Tibial nerve (tissue), 3 donors: ENCODE data around the gene LRPAP1.
"Not testable (repeated sequence)": the region's sequence is repeated elsewhere in the genome, so short reads cannot be mapped to it uniquely, and the experiment has no call there.

Experiments used
- EP300 ChIP-seq, 2 donors: sonication (generic); formaldehyde crosslinking; IDR thresholded peaks; one replicate each; pipeline ENCODE4 v1.6.1; 2017; ENCODE audit warnings: antibody characterized with exemption in 2 of 2, mild to moderate bottlenecking in 1 of 2
- POLR2A ChIP-seq, 2 donors: fragments of 450-650 bp; IDR thresholded peaks; one replicate each; pipeline ENCODE4 v1.6.1; 2017; ENCODE audit warnings: antibody characterized with exemption in 2 of 2, mild to moderate bottlenecking in 2 of 2, moderate library complexity in 2 of 2

DNA sequence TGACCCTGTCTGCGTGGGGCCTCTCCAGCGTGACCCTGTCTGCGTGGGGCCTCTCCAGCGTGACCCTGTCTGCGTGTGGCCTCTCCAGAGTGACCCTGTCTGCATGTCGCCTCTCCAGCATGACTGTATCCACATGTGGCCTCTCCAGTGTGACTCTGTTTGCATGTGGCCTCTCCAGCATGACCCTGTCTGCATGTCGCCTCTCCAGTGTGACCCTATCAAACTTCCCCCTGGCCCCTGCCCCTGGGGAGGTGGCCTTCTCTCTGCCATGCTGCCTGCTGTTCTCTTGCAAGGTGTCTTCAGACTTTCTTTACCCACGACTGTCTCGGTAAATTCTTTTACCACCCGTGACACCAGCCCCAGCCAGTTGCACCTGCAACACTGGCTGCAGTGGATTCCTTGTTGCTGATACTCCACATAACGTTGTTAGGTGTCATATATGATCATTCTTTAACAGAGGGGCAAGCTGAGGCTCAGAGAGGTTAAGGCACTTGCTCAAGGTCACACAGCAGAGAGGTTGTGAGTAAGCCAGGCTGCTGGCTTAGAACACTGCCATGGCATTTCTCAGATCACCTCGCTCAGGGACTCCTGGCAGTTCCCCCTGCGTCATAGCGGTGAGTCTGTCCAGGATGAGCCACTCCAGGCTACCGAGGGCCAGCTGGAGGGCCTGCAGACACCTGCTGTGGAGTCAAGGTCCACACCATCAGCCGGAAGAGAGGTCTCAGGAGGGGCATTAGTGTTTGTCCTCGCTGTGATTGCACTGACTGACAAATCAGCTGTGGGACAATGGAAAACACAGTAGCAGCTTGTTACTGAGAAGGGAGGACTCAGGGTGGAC is 25.7 kb upstream of the LRPAP1 start:
- TF ChIP-seq POLR2A, EP300 (IDR thresholded peaks at IDR 0.05): not testable (repeated sequence)
